KMS-11 (cell line): ENCODE measurements around the gene PPM1E.

Source experiments
- H2AFZ ChIP-seq: fragments of 200-600 bp; sonication (generic); 2 replicates; pipeline ENCODE4 v1.6.1; 2016; ENCODE audit warnings: antibody characterized with exemption, mixed run types, low read depth
- H3K27ac ChIP-seq: fragments of 200-600 bp; sonication (generic); 2 replicates; pipeline ENCODE4 v1.6.1; 2016; ENCODE audit warnings: mild to moderate bottlenecking, mixed run types
- H3K27me3 ChIP-seq: fragments of 200-600 bp; sonication (generic); 2 replicates; pipeline ENCODE4 v1.6.1; 2017; ENCODE audit warnings: mild to moderate bottlenecking, low read depth, mixed run types, moderate library complexity; ENCODE audit not compliant: insufficient read depth
- H3K36me3 ChIP-seq: fragments of 200-600 bp; sonication (generic); 2 replicates; pipeline ENCODE4 v1.6.1; 2017; ENCODE audit warnings: mild to moderate bottlenecking, mixed run types; ENCODE audit not compliant: insufficient read depth
- H3K4me1 ChIP-seq: fragments of 200-600 bp; sonication (generic); 2 replicates; pipeline ENCODE4 v1.6.1; 2016; ENCODE audit warnings: mild to moderate bottlenecking, low read depth, mixed run types; ENCODE audit not compliant: poor library complexity, severe bottlenecking
- H3K4me2 ChIP-seq: fragments of 200-600 bp; sonication (generic); 2 replicates; pipeline ENCODE4 v1.7.0; 2016; ENCODE audit warnings: mild to moderate bottlenecking, mixed run types
- H3K4me3 ChIP-seq: fragments of 200-600 bp; sonication (generic); IDR thresholded peaks from 2 replicates; pipeline ENCODE4 v1.6.1; 2017; ENCODE audit warnings: low read depth, low read length, mixed read lengths; ENCODE audit not compliant: insufficient read depth
- H3K79me2 ChIP-seq: fragments of 200-600 bp; sonication (generic); 2 replicates; pipeline ENCODE4 v1.6.1; 2016; ENCODE audit warnings: low read depth, mixed run types; ENCODE audit not compliant: insufficient read depth
- H3K9ac ChIP-seq: fragments of 200-600 bp; sonication (generic); 2 replicates; pipeline ENCODE4 v1.6.1; 2016; ENCODE audit warnings: mild to moderate bottlenecking, mixed run types
- H4K20me1 ChIP-seq: fragments of 200-600 bp; sonication (generic); 2 replicates; pipeline ENCODE4 v1.6.1; 2016; ENCODE audit warnings: mild to moderate bottlenecking, mixed run types; ENCODE audit not compliant: insufficient read depth
- CTCF ChIP-seq: fragments of 200-600 bp; sonication (generic); conservative IDR thresholded peaks from 2 replicates; pipeline ENCODE4 v1.6.1; 2017; ENCODE audit warnings: low read depth, mild to moderate bottlenecking, antibody characterized with exemption, low read length, moderate library complexity, mixed read lengths

The PPM1E gene

DNA sequence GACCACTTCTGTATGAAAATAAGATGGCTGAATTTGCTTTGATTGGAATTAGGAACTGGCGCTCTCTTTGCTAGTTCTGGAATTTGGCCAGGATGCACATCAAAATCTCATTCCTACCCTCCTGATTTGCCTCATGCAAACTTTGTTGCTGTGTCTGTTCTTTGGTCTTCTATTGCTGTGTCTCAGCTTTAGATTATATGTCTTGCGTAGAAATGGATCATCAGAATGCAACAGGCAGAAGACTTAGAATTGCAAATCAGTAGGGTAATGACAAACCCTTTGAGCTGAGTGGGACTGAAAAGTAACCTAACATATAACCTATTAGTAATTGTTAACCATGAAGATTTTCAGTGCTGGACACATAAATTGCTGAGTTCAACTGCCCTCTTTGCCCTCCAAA, 33.0 kb upstream of the PPM1E start:
- no peaks in the 10 kb centered on the region for H3K79me2 ChIP-seq
- peaks cover 17% of the 10 kb centered on the region for H3K4me1 ChIP-seq
- H3K4me2 ChIP-seq, result no peak overlapping the region
- no peak overlapping the region for H3K4me3 ChIP-seq
- H3K36me3 ChIP-seq, result peaks cover 4% of the 10 kb centered on the region; the same call in 1 of the 2 replicates
- no peak overlapping the region for H2AFZ ChIP-seq
- H4K20me1 ChIP-seq, result no peaks in the 10 kb centered on the region
- no peaks in the 10 kb centered on the region for H3K27me3 ChIP-seq
- H3K9ac ChIP-seq, result no peak overlapping the region
- no peak overlapping the region for H3K27ac ChIP-seq
- TF ChIP-seq CTCF, result no peak

DNA sequence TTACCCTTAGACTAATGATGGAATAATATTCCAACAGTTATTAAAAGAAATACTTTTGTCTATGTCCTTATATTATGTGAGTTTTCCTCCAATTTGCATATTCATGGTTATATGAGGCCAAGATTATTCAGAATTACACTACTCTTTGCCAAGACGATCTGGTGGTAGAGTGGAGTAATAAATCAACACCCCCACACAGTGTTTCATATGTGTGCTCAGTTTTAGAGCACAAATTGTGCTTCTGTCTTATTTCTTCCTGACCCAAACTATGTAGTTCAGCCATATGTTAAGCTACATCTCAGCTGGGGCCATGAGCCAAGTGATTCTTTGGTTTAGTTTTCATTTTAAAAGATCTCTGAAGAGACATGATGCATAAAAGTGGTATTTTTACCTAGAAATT, 26.9 kb upstream of the PPM1E start:
- H3K4me3 ChIP-seq, result no peak overlapping the region
- no peaks in the 10 kb centered on the region for H3K27me3 ChIP-seq
- H2AFZ ChIP-seq, result no peak overlapping the region
- H3K4me2 ChIP-seq, result no peak overlapping the region
- TF ChIP-seq CTCF, result no peak
- H3K9ac ChIP-seq, result no peak overlapping the region
- H3K79me2 ChIP-seq, result no peaks in the 10 kb centered on the region
- peaks cover 8% of the 10 kb centered on the region for H3K4me1 ChIP-seq
- no peak overlapping the region for H3K27ac ChIP-seq
- H3K36me3 ChIP-seq, result no peaks in the 10 kb centered on the region; the same call in 1 of the 2 replicates
- no peaks in the 10 kb centered on the region for H4K20me1 ChIP-seq

GRCh38 chr17:58730937-58731336, 24.7 kb upstream of the PPM1E start:
- Histone ChIP-seq H4K20me1 (no peaks in the 10 kb centered on the region), H3K4me2 (no peak overlapping the region), H3K27me3 (no peaks in the 10 kb centered on the region), H3K9ac (no peak overlapping the region), H3K4me1 (peaks cover 8% of the 10 kb centered on the region), H2AFZ (no peak overlapping the region), H3K27ac (no peak overlapping the region), H3K36me3 (no peaks in the 10 kb centered on the region; the same call in 1 of the 2 replicates), H3K4me3 (no peak overlapping the region), H3K79me2 (no peaks in the 10 kb centered on the region)
- TF ChIP-seq CTCF, result no peak

DNA sequence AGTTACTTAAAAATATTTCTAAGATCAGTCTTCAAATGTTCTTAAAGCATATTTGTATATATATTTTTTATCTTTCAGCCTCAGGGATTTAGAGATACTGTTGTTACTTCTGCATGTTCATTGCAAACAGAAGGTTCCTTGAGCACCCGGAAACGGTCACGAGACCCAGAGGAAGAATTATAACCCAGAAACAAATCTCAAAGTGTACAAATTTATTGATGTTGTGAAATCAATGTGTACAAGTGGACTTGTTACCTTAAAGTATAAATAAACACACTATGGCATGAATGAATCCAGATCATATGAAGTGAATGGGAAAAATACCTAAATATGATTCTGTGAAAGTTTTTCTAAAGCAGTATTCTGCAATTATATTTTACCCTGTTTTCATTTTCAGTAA, 21.6 kb upstream of the PPM1E start:
- H3K79me2 ChIP-seq, result no peaks in the 10 kb centered on the region
- no peak overlapping the region for H3K9ac ChIP-seq
- no peak overlapping the region for H3K4me2 ChIP-seq
- H3K27me3 ChIP-seq, result no peaks in the 10 kb centered on the region
- H3K4me3 ChIP-seq, result no peak overlapping the region
- no peaks in the 10 kb centered on the region for H4K20me1 ChIP-seq
- H3K4me1 ChIP-seq, result peaks cover 8% of the 10 kb centered on the region
- no peak overlapping the region for H2AFZ ChIP-seq
- TF ChIP-seq CTCF, result no peak
- H3K36me3 ChIP-seq, result no peaks in the 10 kb centered on the region; the same call in 1 of the 2 replicates
- H3K27ac ChIP-seq, result no peak overlapping the region
